ENCODE results near the gene PLA2G6.
"Not testable (repeated sequence)": the region's sequence is repeated elsewhere in the genome, so short reads cannot be mapped to it uniquely, and the experiment has no call there.

PLA2G6 gene

DNA sequence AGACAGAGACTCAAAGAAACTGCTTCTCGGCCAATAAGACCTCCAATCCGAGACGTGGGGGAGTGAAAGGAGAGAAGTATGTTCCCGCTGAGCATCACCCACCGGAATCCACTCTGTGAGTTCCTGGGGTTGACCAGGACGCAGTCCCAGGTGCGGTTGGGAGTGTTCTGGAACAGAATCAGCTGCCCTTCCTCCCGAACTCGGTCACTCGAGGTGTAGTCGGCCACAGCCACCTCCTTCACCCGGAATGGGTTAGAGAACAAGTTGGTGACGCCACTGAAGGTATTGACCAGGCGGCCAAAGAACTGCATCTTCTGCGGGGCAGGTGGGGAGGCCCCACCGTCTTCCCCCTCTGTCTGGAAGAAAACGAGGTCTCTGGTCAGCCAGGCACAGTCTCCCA, 12.5 kb downstream of the PLA2G6 start:
- DNase-seq (ENCODE audit: low read depth in 3 of 3), result no peak

DNA sequence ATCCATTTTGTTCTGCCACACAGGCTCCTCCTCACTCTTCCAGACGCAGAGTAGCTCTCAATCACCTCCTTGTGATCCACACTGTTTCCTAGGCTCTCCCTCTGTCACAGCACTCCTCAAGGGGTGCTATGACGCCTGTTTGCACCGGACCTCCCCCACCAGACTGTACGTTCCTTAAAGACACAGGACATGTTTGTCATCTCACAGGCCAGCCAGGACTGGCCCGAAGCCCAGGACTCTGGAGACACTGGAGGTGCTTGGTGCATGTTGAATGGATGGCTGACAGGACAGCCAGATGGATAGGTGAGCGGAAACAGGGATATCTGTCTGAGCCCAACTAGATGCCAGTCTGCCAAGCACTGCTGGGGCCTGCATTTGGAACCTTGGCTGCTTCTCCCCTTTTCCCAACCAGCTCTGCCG, 13.6 kb downstream of the PLA2G6 start:
- DNase-seq (ENCODE audit: low read depth in 3 of 3), result no peak

DNA sequence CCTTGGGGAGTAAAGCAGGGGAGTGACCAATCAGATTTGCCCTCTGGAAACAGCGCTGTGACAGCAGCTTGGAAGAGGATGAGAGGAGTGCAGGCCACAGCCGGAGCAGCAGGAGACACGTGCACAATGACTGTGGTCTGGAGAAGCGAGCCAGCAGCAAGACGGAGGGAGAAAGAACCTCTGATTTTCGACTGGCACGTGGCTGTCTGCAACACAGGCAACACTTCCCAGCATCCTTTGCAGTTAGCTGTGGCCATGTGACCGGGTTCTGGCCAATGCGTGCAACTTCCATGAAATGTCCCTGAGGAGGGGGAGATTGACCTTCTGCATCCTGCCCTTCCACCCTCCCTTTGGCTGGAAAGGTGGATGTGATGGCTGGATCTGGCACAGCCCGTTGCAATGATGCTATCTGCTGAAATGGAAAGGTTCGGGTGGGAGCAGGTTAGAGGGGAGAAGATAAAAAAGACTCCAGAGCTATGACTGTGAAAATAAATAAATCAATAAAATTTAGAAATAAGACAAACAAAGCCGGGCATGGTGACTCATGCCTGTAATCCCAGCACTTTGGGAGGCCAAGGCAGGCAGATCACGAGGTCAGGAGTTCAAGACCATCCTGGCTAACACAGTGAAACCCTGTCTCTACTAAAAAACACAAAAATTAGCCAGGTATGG, 15.6 kb downstream of the PLA2G6 start:
- DNase-seq (ENCODE audit: low read depth in 3 of 3), result no peak

DNA sequence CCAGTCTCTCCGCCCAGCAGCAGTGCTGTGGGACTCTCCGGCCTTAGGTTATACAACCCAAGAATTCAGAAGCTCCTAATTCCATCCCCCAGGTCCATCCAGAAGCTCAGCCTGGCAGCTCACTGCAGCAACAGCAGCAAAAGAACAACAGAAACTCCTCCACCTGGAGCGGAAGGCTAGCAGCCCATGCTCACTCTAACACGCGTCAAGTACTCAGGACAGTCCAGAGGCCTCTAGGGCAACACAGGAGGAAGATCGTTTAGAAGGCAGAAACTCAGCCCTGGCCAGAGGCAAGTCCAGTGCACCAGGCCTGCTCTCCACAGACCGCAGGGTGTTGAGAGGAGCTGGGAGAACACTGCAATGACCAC, 17.1 kb downstream of the PLA2G6 start:
- DNase-seq (ENCODE audit: low read depth in 3 of 3), result no peak

DNA sequence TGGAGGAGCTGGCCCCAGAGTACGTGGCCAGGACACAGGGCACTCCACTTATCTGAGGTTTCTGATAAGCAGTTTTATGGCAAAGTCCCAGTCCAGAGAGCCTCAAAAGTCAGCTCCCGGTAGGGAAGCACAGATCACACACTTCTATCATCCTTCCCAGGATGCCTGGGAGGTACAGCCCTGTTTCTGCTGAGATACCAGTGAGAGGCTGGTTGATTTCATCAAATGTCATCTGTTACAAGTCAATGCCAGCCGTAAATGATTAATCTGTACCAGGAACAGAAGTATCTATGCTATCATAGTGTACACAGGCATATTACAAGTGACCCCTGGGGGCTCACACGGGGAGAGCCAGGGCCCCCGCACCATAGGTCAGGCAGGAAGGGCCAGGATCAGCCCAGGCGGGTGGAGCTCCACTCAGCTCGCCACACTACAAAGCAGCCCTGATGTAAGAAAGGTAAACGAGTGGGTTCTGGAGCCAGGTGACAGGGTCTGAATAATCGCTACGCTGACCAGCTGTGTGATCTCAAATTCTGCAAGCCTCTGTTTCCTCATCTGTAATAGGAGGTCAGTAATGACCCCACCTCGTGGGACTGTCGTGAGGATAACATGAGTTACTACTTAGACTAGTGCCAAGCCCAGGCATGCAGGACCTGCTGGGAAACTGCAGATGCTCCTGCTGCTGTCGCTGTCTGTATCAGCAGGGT, 17.6 kb downstream of the PLA2G6 start:
- DNase-seq (ENCODE audit: low read depth in 3 of 3), result no peak

DNA sequence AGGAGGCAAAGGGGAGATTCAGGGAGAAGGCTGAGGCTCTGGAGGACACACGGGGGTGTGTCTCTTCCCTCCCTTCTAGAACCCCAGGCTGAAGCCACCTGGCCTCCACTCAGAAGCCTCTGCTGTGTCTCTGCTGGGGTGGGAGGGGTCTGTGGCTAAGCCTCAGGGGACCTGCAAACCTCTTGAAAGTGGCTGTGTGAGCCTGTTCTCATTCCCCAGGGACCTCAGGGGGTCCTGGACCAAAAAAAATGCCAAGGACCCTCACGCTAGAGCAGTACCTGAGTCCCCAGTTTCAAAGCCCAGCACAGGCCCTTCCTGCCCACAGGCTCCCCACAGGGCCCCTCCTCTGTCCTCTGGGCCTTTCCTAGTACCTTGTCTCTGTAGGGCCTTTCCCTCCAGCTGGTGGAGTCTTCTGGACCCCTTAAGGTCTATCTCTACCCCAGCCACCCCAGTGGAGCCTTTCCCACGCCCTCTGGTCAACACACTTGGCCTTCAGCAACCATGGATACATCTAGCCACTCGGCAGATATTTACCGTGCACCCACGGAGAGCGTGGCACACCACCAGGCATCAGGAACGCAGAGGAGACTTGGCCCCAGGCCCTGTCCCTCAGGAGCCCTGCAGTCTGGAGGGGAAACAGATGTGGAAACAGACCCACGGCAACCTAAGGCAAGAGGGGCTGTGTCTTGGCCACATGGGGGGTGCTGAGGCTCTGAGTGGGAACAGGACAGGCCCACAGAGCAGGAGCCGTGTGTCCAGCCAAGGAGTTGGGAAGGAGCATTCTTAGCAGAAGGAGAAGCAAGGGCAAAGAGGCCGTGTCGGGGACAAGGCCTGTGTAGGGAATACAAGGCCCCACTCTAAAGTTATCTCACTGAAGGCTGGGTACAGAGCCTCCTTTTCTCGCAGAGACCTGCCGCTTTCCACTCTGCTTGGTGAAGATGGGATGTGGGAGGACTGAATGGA, 18.5 kb downstream of the PLA2G6 start:
- DNase-seq (ENCODE audit: low read depth in 3 of 3), result no peak

DNA sequence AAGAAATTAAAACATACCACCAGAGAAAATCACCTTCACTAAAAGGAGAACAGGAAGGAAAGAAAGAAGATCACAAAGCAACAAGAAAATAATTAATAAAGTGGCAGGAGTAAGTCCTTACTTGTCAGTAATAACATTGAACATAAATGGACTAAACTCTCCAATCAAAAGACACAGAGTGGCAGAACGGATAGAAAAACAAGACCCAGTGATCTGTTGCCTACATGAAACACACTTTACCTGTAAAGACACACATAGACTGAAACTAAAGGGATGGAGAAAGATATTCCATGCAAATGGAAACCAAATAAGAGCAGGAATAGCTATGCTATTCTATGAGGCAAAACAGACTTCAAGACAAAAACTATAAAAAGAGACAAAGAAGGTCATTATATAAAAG, 25.9 kb downstream of the PLA2G6 start:
- DNase-seq (ENCODE audit: low read depth in 3 of 3), result no peak

DNA sequence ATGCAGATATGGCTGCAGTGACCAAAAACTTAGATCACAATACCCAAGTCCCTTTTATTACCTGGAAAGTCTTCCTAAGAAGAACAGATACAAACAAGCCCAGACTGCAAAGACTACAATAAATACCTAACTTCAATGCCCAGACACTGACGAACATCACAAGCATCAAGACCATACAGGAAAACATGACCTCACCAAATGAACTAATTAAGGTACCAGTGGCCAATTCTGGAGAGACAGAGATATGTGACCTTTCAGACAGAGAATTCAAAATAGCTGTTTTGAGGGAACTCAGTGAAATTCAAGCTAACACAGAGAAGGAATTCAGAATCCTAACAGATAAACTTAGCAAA, 27.1 kb downstream of the PLA2G6 start:
- not testable (repeated sequence) for DNase-seq (ENCODE audit: low read depth in 3 of 3)

DNA sequence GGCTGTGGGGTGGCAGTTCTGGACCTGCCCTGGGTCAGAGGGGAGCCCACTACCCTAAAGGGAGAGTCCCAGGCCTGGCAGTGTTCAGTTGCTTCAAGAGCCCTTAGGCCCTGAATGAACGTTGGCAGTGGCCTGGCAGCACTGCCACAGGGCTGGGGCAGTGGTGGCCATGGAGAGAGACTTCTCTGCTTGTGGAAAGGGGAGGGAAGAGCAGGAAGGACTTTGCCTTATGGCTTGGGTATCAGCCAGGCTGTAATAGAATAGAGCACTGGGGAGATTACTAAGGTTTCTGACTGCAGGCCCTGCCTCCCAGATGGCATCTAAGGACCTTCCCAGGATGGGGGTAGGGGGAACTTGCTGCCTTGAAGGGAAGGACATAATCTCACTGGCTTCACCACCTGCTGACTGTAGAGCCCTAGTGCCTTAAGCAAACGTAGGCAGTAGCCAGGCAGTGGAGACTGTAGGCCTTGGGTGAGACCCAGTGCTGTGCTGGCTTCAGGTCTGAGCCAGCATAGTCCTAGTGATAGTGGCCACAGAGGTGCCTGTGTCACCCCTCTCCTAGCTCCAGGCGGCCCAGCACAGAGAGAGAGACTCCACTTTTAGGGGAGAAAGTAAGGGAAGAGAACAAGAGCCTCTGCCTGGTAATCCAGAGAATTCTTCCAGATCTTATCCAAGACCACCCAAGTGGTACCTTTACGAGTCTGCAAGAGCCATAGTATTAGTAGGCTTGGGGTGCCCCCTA, 27.6 kb downstream of the PLA2G6 start:
- DNase-seq (ENCODE audit: low read depth in 3 of 3), result no peak

DNA sequence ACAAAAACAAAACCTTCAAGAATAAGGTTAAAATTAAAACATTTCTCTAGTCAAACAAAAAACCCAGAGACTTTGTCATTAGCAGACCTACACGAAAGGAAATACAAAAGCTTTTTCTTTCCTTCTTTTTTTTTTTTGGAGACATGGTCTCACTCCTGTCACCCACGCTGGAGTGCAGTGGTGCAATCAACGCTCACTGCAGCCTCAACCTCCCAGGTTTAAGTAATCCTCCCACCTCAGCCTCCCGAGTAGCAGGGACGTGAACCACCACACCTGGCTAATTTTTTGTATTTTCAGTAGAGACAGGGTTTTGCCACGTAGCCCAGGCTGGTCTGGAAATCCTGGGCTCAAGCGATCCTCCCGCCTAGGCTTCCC, 30.5 kb downstream of the PLA2G6 start:
- no peak for DNase-seq (ENCODE audit: low read depth in 3 of 3)

DNA sequence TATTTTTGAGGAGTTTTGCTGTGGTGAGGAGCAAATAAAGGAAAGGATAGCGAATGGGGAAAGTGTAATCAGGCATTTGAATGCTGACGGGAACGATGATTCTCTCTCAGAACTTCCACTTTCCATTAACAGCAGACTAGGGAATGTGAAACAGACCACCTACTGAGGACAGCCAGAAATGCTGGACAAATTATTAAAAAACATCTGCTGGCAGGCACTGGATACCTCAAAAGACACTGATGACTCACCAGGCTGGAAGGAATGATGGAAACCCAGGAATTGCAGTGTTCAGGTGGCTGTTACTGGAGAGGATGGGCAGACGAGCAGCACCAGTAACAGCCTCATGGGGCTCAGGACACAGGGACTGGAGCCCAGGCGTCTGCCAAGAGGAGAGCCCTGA, 33.4 kb downstream of the PLA2G6 start:
- DNase-seq (ENCODE audit: low read depth in 3 of 3), result no peak

DNA sequence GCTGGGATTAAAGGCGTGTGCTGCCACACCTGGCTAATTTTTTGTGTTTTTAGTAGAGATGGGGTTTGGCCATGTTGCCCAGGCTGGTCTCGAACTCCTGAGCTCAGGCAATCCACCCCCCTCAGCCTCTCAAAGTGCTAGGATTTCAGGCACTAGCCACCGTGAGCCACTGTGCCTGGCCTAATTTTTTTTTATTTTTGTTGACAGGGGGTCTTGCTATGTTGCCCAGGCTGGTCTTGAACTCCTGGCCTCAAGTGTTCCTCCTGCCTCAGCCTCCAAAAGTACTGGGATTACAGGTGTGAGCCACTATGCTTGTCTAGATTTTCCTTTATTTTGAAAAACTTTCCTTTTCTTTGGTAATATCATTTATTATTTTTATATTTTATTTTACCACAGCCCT, 35.5 kb downstream of the PLA2G6 start:
- not testable (repeated sequence) for DNase-seq (ENCODE audit: low read depth in 3 of 3)

DNA sequence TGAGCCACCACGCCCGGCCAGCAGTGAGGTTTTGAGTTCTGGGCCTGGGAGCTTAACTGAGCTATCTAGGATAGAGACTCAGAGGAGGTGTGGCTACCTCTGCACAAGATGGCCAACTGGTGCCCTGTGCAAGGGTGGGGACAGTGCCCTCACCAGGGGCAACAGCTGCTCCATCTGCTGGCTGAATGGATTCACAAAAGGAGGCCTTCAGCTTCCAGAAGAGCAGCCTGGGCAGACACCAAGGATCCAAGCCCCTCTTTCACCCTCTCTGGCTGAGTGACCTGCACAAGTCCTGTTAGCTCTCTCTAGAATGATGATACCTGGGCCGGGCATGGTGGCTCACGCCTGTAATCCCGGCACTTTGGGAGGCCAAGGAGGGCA, 37.6 kb downstream of the PLA2G6 start:
- no peak for DNase-seq (ENCODE audit: low read depth in 3 of 3)

DNA sequence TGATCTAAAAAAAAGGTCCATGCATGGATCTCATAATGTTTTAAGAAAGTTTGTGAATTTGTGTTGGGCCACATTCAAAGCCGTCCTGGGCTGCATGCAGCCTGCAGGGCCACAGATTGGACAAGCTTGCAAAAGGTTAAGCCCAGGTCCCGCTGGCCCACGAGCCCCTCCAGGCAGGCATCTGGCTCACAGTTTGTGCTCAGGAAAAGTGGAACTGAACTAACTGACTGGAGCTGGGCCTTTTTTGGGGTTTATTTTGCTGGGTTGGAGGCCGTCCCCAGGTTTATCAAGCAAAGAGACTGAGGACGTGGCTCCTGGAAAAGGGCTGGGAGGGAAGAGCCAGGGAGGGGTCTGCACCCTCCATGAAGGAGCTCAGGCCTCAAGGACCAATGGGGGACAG, 39.0 kb downstream of the PLA2G6 start:
- no peak for DNase-seq (ENCODE audit: low read depth in 3 of 3)

DNA sequence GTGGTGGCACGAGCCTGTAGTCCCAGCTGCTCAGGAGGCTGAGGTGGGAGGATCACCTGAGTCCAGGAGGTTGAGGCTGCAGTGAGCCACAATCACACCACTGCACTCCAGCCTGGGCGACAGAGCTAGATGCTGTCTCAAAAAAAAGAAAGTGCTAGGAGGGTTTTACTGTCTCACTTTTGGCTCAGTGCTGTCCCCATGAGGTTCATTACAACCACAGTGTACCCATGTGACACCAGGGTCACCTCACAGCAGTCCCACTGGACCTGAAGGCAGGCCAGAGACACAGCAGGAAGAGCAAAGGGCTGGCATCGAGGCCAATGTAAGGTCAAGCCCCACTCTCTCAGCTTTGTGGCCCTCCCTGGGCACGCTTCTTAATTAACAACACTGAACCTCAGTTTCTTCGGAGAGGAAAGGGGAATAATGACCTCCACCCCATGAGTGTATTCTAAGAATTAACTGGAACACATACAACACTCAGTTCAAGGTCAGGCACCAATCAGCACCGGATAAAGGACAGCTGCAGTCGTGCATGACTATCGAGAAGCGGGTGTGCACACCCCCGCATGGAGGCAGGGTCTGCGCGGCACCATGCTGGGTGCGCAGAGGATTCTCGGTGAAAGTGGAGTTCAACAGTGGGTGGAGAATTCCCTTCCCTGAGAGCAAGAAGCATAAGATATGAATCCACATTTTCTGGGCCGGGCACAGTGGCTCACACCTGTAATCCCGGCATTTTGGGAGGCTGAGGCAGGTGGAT, 40.2 kb downstream of the PLA2G6 start:
- no peak for DNase-seq (ENCODE audit: low read depth in 3 of 3)

DNA sequence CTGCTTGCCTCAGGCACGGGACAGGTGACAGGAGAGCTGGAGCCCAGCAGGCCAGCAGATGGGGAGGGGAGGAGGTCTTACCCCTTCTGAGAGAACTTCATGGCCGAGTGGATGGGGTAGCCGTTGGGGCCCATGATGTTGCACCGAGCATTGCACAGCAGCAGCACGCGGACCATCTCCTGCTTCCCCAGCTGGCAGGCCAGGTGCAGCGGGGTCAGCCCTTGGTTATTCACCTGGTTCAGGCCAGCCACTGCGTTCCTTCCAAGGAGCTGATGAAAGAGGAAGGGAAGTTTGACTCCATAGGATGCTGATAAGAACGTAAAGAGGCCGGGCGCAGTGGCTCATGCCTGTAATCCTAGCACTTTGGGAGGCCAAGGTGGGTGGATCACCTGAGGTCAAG, 41.7 kb downstream of the PLA2G6 start:
- DNase-seq (ENCODE audit: low read depth in 3 of 3), result no peak

DNA sequence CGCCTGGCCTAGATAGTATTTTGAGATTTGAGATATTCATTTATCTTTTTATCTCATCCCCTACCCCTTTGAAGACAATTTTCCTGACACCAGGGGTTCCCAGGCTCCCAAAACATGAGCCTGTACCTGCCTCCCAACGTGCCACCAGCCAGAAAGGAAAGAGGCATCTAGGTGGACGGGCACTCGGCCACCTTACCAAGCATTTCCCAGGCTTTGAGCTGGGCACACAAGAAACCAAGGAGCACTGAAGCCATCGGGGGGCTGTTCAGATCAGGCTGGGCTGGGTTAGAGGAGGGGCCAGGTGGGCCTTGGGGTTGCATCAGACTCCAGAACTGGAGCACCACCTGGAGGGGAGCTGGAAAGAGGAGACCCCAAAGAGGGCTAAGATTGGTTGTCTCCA, 42.7 kb downstream of the PLA2G6 start:
- no peak for DNase-seq (ENCODE audit: low read depth in 3 of 3)

DNA sequence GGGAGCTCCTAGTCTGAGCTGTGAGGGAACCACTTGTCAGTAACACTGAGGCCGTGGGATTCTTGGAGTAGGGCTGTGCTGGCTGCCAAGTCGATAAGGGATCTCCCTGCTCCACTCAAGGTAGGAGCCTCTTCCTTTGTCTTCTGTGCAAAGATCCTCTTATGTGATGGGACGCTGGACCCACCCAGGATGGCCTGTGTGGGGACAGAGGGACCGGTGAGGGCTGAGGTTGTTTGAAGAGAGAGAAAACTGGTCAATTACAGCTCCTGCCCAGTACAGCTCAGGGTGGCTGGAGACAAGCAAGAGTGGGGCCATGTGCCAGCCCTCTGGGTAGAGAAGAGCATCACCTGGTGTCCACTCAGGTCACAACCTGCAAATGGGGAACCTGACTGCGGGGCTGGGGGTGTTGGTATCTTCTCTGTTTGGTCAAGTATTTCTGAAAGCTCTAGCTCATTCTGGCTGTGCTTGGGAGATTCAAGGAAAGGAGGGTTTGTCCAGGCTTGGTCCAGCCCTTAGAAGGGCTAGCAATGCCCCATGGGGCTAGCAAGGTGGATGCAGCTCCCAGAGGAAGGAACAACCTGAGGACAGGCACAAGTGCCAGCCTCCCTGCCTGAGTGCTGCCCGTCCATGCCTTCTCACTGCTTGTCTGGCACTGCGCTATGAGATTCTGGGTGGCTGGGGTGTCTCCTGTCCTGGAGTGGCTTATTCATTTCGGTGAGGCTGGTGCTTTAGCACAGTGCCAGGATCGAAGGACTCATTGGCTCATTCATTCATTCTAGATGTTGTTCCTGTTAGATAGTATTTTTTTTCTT, 43.5 kb downstream of the PLA2G6 start:
- DNase-seq (ENCODE audit: low read depth in 3 of 3), result no peak

DNA sequence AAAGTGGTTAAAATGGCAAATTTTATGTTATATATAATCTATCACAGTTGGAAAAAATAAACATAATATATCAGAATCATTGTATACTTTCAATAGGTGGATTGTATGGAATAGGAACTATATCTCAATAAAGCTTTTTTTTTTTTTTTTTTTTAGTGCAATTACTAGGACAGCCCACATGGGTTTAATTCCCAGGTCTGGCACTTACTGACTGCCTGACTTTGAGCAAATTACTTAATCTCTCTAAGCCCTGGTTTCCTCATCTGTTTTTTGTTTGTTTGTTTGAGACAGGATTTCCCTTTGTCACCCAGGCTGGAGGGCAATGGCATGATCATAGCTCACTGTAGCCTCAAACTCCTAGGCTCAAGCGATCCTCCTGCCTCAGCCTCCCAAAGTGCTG, 45.0 kb downstream of the PLA2G6 start:
- DNase-seq (ENCODE audit: low read depth in 3 of 3), result no peak

DNA sequence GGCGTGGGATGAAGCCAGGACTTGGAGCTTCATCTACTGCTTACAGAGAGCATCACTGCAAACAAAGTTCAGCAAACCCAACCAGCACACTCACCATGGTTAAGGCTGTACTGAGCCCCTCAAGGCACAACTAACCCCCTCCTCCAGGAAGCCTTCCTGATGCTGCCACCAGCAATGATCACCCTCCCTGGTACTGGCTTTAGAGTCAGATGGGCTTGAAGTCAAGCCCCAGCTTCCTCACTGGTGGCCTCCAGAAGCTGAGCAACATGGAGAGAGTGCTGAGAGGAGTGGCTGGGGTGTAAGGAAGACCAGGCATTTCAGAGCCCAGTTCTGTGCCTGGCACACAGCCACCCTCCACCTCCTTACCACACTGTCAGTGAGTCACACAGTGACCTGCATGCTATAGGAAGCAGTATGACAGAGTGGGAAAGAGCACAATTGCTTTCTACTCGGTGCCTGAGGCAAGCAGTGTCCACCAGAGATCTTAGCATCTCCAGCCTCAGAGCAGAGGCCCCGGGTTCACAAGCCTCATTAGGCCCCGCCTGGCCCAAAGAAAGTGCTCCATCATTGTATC, 46.4 kb downstream of the PLA2G6 start:
- DNase-seq (ENCODE audit: low read depth in 3 of 3), result no peak

Data from stimulated activated CD4-positive, alpha-beta T cell treated with anti-CD3 and anti-CD28 coated beads, TNF-alpha, amount 100 ng/mL, for 24 hours (primary cell).